IPS-NIHi7 (cell line): ENCODE results near the gene GRIN2C.

Experiments
- DNase-seq: peaks from one replicate; pipeline ENCODE4 v3.0.0; 2012; ENCODE audit warnings: mixed read lengths; ENCODE audit errors: extremely low spot score

Gene GRIN2C

DNA sequence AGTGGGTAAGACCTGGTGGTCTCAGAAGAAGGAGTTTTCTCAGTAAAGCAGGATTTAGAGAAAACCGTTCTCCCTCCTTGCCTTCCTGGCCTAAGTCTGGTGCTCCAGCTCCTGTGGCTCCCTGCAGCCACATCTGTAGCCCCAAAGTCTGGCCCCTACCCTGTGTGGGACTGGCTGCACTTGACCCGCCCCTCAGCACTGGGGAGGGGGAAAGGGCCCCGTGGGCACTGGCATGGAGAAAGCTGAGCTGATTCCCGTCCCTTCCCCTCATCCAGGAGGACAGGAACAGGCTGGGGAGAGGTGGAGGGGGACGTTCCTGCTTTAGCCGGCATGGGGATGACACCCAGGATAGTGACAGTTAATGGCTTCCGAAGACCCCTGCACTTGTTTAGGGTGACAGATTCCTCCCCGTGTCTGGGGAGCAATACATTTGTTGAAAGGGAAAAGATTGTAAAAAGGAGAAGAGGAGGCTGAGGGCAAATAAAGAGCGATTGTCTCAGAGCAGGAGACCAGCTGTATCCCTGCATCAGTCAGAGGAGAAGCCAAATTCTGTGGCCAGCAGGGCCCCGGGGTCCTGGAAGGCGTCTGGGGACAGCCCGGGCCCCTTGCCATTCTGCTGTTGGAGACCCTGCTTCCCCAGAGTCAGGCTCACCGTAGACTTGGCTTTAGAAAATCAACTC is 37.9 kb downstream of the GRIN2C start:
- DNase-seq = no peak

DNA sequence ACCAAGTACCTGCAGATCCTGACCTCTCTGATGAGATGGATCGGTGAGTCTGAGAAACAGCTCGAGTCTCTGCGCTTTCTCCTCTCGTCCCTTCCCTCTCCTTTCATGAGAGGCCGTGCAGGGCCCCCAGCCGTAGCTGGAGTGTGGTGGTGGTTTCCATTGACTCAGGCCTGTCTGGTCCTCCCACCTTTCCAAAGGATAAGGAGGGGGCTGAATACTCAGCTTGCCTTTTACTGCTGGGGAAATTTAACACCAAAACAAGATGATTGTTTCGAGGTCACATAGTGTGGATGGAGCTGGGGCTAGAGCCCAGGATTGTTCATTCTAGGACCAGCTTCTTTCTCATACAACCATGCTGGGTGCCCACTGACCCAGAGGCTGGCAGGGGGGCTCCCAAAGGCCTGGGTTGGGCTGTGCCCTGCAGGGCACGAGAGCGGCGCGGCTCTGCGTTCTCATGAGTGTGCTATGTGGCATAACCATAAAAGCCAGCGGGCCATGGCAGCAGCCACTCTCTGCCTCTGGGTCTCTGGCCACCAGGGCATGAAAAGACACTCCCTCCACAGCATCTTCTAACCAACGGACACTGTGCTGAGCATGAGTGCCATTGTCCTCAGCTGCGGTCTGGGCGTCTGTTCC is 39.8 kb downstream of the GRIN2C start:
- DNase-seq = no peak

DNA sequence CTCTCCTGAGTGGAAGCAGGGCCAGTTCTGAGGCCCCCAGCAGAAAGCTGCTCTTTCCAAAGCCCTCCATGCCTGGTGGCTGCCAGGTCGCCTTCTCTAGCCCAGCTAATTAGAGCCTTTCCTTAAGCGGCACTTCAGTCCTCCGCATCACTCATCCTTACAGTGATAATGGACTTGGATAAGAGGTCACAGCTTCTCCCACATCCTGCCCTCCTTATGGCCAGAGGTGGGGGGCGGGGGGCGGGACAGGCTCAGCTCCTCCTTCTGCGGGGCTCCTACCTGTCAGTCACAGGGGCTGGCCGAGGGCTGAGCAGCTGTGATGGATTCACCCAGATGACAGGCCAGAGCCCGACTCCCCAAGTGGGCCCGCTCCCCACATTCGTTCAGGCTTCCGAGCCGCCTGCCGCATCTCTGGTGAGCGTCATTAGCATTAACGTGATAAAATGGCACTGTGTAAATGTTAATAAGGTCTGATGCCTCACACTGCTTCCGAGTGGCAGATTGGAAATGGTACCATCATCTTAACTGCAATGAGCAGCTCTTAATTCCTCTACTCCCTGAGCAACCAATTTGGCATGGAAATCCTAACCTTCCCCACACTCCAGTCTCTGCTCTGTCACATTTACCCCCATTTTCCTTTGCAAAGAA is 41.3 kb downstream of the GRIN2C start:
- DNase-seq = no peak

DNA sequence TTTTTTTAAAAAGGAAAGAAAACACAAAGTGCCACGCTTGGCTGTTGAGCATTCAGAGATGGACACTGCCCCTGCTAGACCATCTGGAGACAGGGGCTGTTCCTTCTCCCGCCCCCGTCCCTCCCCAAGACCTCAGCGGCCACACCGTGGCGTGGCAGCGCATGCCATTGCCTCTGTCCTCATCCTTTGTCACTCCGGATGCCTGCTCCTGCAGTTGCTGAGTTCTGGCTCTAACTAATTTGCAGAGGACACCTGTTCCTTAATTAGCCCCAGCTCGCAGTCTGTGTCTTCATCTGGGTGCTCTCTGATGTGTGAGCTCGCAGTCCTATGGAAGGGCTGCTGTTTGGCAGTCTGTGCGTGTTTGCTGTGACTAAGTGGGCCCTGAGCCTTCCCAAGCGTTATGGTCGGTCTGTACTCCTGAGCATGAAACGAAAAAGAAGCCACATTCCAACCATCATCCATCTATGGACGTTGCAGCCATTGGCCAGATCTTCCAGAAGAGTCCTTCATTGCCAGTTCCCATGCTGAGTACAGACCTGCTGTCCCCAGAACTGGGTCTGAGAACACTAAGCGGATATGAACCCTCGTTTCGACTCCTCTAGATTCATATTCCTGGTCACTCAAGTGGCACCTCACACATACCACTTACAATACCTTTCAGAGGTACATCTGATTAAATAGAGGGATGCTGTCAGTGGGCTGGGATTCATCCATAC is 42.6 kb downstream of the GRIN2C start:
- no peak for DNase-seq

DNA sequence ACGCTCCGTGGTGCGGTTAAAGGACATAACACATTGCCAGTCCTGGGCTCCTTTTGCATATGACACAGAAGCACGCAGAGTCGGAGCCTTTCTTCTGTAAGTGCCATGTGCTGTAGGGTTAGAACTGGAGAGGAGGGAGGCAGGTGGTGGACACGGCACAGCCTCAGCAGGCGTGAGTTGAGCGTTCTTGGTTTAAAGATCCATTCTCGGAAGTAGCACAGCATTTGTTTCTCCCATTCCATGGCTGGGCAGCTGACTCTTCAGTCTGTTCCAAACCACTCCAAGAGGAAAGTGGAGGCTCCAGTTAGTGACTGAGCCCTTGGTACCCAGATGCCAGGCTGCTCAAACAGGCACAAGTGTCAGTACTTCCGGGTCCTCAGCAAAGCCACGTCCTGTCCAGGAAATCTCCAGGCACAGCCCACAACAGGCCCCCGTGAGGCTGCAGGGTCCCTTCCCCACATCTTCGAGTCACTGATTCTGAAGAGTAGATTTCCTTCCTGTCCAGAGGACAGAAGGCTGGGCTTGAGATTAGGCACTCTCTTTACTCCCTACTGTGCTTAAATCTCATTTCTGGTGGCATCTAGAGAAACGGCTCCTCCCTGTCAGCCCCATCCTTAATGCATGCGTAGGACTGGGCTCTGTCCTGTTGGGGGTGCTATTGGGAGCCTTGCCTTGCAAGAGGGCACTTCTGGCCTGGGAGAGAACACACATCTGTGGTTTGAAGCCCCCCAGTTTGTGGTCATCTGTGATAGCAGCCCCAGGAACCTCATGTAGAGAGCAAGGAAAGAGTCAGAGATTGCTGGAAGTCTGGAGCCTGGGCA is 43.9 kb downstream of the GRIN2C start:
- peak; percentile 82 for DNase-seq

DNA sequence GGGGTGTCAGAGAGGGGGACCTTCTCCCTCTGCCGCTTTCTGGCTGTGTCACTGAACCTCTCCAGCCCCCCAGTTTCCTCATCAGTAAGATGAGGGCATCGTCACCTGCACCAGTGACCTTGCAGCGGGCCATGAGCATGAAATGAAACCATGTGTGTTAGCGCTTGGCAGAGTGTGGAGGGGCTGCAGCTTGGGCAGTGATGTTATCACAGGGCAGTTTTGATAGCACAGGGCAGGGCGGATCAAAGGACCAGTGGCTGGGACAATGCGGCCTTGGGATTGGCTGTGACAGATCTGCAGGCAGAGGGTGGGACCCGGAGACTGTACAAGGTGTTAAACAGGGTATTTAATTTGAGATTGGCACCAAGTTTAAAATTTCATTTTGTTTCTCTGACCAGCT is 44.6 kb downstream of the GRIN2C start:
- no peak for DNase-seq

DNA sequence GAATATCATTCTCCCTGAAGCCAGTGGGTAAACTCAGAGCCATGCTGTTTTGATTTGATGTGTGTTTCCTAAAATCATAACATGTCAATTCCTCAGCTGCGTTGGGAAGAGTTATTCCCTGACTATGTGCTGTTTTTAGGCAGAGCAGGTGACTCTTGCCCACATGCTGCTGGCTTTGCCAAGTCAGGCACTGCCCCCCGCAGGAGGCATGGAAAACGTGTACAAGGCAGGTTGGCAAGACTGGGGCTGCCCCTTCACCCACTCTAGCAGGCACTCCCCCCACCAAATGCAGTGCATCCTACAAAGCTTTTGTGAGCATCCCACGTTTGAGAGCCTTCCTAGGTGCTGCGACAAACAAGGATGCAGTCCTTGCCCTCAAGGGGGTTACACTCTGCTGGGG is 45.2 kb downstream of the GRIN2C start:
- DNase-seq = no peak

DNA sequence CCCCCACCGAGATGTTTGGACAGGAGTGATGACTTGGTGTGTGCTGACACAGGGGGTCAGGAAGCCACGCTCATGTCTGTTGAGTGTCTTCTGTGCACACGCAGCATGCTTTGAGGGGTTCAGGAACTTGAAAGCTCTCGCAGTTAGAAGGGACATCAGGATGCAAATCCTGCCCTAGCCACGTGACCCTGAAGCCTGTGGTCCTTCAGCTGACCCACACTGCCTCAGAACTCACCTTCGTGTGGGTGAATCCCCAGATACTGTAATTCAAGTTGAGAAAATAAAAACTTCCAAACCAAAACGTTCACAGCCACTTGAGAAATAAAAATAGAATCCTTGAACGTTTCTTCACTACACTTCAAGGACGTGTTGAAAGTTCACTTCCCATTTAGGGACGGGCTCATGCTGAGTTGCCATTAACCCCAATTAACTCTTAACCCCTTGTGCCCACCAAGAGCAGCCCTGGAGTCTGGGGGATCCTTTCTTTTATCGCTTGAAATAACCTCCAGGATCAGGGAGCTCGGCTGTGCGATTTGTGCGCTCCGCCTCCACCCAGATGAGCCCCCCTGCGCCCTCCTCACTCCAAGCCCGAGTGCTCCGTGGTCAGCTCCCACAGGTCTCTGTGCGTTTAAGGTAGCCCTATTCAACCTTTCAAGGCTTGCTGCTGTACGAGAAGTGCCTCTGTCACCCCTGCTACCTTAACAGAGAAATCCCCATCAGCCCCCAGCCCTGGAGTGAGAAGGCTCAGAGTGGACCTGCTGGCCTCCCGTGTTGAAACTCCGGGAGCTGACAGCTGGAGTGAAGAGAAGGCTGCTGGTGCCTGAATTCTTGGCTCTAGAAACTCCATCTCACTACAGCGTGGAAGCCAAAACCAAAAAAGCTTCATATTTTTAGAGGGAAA is 47.3 kb downstream of the GRIN2C start:
- DNase-seq = peak; percentile 31

DNA sequence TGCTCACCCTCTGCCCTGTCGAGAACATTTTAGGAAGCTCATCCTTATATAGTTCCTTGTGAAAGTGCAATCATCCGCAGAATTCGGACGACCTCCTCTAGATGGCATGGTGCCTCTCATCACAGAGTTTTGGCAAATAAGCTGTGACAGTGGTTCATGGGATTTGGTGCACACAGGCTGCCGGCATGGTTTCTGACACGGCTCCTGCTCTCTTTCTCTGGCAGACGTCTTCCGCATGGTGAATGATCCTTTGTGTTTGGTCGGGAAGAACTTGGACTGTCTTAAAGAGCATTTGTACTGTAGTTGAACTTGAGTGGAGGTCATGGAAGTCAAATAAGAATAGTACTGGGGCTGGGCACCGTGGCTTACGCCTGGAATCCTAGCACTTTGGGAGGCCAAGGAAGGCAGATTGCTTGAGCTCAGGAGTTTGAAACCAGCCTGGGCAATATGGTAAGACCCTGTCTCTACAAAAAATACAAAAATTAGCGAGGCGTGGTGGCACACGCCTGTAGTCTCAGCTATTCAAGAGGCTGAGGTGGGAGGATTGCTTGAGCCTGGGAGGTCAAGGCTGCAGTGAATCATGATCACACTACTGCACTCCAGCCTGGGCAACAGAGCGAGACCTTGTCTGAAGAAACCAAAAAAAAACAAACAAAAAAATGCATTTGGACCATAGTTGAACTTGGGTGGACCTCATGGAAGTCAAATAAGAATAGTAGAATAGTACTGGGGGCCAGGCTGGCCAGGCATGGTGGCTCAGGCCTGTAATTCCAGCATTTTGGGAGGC is 48.8 kb downstream of the GRIN2C start:
- no peak for DNase-seq

DNA sequence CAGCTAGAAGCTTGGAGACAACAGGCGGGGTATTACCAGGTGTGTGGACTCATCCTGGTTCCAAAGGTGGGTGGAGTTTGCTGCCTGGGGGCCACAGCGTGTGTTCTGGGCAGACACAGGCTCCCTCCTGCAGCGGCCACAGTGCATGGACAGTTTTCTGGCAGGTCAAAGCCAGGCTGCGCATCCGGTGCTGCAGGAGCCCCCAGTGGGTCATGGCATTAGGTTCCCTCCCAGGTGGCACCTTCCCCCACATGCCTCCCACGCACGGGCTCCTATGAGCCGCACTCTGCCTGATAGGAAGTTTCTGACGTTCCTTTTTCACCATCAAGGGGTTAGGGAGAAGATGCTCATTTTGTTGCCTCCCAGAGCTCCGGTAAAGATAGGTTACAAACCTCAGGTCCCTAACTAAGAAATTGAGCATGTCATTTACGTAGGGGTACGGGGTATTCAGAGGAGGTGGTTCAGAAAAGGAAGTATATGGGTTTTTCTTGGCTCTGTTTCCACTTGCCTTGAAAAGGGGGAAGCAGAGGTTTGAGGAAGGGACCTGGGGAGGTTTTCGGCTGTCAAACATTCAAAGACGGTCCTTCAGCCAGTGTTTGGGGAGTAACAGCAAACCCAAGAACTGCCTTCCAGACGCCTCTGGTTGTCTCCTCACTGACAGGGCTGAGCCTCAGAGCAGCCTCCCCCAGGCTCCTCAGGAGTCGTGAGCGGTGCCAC is 50.8 kb downstream of the GRIN2C start:
- DNase-seq = no peak

DNA sequence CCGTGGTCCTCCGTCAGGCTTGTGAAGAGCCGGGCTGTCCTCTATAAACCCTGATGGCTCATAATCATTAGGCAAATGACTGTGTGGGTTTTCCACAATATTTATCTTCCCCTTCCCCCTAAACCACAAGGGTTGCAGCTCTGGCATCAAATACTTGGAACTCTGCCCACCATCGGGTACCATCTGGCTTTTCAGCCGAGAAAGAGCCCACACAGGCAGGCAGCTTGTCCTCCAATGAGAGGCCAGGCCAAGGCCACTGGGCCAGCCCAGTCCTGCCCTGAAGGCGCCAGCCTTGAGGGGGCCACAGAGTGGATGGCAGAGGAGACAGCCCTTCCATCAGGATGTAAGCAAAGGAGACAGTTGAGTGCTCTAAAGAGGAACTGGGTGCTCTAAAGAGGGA is 51.8 kb downstream of the GRIN2C start:
- DNase-seq = no peak

DNA sequence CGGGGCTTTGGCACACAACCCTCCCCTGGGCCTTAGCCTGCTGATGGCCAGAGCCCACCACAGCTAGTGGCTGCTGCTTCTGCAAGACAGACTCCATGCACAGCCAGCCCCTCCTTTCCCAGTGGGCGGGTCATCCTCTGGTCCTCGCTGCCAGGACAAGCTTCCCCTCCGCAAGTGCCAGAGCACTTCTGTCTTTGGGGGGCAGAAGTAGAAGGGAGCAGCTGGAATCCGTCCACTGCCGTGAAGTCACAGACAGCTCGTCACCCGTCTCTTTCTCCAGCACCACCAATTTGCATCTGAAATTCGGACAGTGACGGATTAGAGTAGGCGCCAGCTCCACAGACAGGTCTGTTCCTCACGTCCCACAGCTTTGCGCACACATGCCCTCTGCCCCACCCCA is 52.2 kb downstream of the GRIN2C start:
- DNase-seq = no peak

DNA sequence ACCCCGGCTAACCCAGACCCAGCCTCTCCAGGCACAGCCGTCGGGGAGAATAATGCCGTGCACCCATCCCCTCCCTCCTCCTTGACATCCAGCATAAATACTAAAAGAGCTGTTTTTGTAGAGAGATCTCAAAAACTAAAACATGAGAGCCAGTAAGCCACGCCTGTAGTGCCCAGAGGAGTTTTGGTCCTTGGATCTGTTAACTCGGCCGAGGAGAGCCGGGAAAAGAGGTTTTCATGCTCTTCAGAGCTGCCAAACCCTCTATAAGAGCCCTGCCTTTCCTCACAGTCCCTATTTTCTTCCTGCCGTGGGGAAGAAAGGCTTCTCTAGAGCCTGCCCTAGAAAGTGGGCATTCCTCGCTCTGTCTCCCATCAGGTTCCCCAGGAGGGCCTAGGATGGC is 53.4 kb downstream of the GRIN2C start:
- DNase-seq = no peak

DNA sequence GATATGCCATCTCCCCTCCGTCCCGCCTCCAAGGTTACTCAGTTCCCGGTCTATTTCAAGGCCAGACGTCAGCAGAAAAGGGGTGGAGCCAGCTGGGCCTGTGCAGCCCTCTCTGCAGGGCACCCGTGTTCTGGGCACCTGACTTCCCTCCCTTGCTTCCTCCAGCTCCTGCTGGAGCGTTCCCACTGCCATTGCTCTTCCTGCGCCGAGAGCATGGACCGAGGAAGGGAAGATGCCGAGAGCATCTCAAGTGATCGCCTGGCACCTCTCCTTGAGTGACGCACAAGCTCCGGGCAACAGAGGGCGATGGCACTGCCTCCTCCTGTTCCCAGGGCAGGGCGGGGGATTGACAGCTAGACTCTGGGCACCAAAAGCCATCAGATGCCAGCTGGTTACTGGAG is 54.1 kb downstream of the GRIN2C start:
- DNase-seq = no peak

DNA sequence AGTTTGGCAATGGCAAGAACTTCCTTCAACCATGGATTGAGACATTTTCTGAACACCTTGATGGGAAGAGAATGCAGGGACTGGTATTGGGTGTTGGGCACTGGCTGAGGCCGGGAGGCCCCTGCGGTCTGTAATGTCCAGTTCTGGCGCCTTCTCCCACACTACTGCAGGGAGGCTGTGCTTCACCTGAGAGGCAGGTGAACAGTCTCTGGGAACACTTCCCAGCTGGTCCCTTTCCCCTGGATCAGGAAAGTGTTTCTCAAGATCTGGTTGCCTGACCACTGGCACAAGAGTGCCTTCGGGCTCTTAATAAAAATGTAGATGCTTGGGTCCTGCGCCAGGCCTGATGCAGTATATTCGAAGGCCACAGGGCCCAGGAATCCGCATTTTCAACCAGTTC is 55.0 kb downstream of the GRIN2C start:
- DNase-seq = no peak

DNA sequence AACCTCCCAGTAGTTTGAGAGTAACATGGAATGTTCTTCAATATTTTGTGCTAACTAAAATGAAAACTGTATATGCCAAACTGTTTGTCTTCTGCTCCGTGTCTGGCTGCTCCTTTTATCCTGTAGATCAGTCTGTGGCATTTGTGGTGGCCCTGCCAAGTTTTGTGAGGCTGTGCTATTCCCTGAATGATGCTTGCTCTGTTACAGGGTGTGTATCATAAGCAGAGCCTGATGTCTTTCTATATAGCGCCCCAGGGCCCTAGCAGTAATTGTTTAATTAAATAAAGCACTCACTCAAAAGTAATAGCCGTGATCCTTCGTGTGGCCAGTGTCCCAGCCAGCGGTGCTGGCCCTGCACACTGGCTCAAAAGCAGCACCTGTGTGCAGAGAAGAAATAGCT is 55.7 kb downstream of the GRIN2C start:
- no peak for DNase-seq

DNA sequence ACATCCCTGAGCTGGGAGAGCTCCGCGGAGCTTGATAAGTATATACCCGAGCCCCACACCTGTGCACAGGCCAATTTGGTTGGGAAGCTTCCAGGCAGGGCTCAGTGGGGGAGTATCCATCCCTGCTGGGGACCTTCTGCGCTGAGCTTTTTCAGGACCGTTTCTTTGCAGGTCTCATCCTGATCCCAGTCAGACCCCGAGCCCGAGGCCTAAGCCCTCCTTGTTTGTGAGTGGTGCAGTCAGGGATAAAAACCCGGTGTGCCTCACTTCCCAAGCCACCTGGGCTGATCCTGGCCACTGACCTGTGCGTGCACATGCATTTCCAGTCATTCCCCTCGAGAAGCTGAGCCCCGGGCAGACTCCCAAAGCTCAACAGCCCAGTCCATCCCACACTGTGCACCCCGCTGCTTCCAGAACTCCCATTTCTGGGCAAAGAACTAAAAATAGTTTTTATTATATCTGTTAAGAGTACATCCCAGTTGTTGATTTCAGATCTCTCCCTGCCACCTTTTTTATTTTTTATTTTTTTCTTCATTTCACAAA is 56.2 kb downstream of the GRIN2C start:
- DNase-seq = no peak

DNA sequence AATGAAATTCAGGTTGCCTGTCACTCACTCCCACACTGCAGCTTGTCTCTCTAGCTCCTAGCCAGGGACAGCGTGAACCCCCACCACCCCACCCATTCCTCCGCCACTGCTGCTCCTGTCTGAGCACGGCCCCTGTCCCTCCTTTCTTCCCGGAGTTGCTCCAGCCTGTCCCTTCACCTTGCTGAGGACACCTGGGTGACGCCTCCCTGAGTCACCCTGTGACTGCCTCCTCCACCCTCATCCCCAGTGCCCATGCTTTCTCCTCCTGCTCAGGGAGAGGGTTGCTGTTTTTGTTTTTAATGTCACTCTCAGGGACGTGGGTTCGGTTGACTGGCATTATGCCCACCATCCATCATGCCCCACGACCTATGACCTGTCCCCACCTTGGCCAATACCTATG is 57.8 kb downstream of the GRIN2C start:
- no peak for DNase-seq

DNA sequence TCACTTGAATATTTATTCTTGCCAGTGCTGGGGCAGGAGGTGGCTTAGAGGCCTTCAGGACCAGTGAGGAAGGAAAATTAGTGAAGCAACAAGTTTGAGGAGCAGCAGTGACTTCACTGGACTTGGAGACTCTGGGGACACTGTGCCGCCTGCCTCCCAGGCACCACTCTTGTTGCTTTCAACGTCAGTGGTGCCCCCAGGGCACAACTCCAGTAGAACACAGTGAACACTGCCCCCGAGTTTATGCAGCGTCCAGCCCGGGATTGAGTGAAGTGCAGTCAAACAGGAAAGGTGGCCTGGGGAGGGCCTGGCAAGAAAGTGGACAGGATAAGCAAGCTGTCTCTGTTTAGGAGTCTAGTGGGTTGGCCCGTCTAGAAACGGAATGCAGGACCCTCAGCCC is 59.2 kb downstream of the GRIN2C start:
- DNase-seq = no peak
